ENCODE measurements around the gene SPACA4.

SPACA4 gene

GRCh38 chr19:48591021-48591420, 15.5 kb upstream of the SPACA4 start:
- Histone ChIP-seq H3K36me3 (no peaks in the 10 kb centered on the region), H3K4me3 (ENCODE audit: low read depth, low read length) (no peak overlapping the region), H3K9me3 (ENCODE audit: severe bottlenecking) (no peaks in the 10 kb centered on the region), H3K27me3 (ENCODE audit: insufficient read depth, low read depth, severe bottlenecking) (no peaks in the 10 kb centered on the region), H3K27ac (no peak overlapping the region)
- no peak for DNase-seq
- TF ChIP-seq, protein P1, sequence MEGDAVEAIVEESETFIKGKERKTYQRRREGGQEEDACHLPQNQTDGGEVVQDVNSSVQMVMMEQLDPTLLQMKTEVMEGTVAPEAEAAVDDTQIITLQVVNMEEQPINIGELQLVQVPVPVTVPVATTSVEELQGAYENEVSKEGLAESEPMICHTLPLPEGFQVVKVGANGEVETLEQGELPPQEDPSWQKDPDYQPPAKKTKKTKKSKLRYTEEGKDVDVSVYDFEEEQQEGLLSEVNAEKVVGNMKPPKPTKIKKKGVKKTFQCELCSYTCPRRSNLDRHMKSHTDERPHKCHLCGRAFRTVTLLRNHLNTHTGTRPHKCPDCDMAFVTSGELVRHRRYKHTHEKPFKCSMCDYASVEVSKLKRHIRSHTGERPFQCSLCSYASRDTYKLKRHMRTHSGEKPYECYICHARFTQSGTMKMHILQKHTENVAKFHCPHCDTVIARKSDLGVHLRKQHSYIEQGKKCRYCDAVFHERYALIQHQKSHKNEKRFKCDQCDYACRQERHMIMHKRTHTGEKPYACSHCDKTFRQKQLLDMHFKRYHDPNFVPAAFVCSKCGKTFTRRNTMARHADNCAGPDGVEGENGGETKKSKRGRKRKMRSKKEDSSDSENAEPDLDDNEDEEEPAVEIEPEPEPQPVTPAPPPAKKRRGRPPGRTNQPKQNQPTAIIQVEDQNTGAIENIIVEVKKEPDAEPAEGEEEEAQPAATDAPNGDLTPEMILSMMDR (IDR thresholded peaks at IDR 0.05; ENCODE audit: low read depth, low read length) = no peak

- Histone ChIP-seq H3K27ac (no peak overlapping the region), H3K36me3 (no peaks in the 10 kb centered on the region), H3K27me3 (ENCODE audit: insufficient read depth, low read depth, severe bottlenecking) (no peaks in the 10 kb centered on the region), H3K9me3 (ENCODE audit: severe bottlenecking) (no peaks in the 10 kb centered on the region), H3K4me3 (ENCODE audit: low read depth, low read length) (no peak overlapping the region)
- TF ChIP-seq, protein P1 (IDR thresholded peaks at IDR 0.05; ENCODE audit: low read depth, low read length) = no peak
- DNase-seq = no peak
These were observed 11.4 kb upstream of the SPACA4 start for GRCh38 chr19:48595171-48595570.

GRCh38 chr19:48595833-48596232, 10.7 kb upstream of the SPACA4 start:
- H3K27me3 ChIP-seq (ENCODE audit: insufficient read depth, low read depth, severe bottlenecking) = no peaks in the 10 kb centered on the region
- H3K36me3 ChIP-seq = no peaks in the 10 kb centered on the region
- H3K9me3 ChIP-seq (ENCODE audit: severe bottlenecking) = no peaks in the 10 kb centered on the region
- no peak for DNase-seq
- no peak overlapping the region for H3K27ac ChIP-seq
- H3K4me3 ChIP-seq (ENCODE audit: low read depth, low read length) = no peak overlapping the region
- TF ChIP-seq, protein P1 (IDR thresholded peaks at IDR 0.05; ENCODE audit: low read depth, low read length) = no peak

DNA sequence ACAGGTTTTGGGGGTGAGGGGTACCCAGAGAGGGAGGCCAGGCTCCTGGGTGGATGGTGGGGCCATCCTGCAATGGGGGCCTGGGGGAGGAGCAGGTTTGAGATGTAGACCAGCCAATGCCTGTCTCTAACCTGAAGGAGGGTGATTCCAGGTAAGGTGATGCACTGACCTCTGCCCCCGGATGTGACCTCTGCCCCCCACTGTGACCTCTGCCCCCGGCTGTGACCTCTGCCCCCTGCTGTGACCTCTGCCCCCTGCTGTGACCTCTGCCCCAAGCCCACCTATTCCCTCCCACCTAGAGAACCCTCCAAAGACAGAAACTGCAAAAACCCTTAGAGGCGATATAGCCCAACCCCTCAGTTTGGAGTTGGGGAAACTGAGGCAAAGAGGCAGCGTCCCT, 10.3 kb upstream of the SPACA4 start:
- no peaks in the 10 kb centered on the region for H3K36me3 ChIP-seq
- H3K4me3 ChIP-seq (ENCODE audit: low read depth, low read length) = no peak overlapping the region
- H3K9me3 ChIP-seq (ENCODE audit: severe bottlenecking) = no peaks in the 10 kb centered on the region
- TF ChIP-seq, protein P1 (IDR thresholded peaks at IDR 0.05; ENCODE audit: low read depth, low read length) = no peak
- no peak overlapping the region for H3K27ac ChIP-seq
- no peaks in the 10 kb centered on the region for H3K27me3 ChIP-seq (ENCODE audit: insufficient read depth, low read depth, severe bottlenecking)
- no peak for DNase-seq

DNA sequence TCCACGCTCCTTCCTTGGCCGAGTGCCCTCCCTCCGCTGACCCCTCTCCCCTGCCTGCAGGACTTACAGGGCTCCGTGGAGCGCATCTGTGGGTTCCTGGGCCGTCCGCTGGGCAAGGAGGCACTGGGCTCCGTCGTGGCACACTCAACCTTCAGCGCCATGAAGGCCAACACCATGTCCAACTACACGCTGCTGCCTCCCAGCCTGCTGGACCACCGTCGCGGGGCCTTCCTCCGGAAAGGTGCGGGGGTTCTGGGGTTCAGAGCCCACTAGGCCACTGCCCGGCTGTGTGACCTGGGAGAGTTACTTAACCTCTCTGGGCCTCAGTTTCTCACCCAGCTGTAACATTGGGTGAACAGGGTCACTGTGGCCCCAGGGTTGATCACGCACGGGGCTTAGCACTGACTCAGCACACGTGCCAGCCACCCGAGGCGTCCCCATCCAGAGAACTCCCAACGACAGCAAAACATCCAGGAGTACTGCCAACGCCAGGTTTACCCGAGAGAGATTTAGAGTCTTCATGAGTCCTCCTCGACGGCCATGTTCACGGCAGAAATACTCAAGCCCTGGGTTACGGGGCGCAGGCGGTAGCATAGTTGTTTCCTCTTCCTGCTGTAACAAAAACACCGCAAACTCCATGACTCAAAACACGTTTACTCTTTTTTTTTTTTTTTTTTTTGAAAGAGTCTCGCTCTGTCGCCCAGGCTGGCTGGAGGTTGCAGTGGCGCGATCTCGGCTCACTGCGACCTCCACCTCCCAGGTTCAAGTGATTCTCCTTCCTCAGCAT, 9.7 kb upstream of the SPACA4 start:
- TF ChIP-seq, protein P1 (IDR thresholded peaks at IDR 0.05; ENCODE audit: low read depth, low read length) = no peak
- H3K27ac ChIP-seq = no peak overlapping the region
- H3K4me3 ChIP-seq (ENCODE audit: low read depth, low read length) = no peak overlapping the region
- DNase-seq = no peak
- no peaks in the 10 kb centered on the region for H3K27me3 ChIP-seq (ENCODE audit: insufficient read depth, low read depth, severe bottlenecking)
- no peaks in the 10 kb centered on the region for H3K36me3 ChIP-seq
- H3K9me3 ChIP-seq (ENCODE audit: severe bottlenecking) = no peaks in the 10 kb centered on the region
